ENCODE measurements around the gene MTG2. TPM values are rescaled to one million over a fixed set of nuclear protein-coding genes. Genes with fewer than 3 reads are reported as not detected.

Gene MTG2
- total RNA-seq, 1 donor from 2014 or later: 31.5 TPM

DNA sequence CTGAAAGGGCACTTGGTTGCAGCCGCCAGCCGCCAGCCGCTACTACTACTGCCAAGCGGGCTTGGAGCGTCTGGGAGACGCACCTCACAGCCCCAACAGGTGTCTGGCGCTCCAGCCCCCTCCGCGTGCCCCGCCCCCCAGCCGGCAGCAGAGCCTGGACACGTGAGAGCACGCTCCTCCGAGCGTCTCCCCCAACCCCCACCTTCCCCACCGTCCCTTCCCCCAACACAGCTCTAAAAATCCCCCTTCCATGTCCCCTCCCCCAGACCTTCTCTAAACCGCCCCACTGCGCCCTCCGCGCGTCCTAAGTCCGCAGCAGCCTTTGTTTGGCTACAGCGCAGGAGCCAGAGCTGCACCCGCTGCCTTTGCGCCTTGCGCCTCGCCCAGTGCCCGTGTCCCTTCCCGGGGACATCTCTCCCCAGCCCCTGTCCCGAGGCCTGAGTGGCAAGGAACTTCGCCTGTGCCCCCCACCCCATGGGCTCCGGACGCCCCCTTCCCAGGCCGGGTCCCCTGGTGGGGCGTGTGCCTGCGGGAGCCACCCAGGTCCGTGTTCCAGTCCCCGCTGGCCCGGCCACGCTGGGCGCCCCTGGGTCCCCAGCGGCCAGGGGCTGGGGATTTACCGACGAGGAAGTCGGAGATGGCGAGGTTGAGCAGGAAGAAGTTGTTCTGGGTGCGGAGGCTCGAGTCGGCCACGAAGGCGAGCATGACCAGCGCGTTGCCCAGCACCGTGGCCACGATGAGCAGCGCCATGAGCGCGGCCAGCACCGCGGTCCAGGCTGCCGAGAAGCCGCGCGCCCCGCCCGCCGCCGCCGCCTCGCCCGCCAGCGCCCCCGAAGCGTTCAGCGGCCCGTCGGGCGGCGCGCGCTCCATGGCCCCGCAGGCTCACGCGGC, 36.5 kb downstream of the MTG2 start:
- H3K4me2 ChIP-seq (ENCODE audit: low read length): peak overlapping the region; percentile 67
- Mint-ChIP-seq H3K4me1 (ENCODE audit: low read depth, unreplicated experiment) (peaks cover 2% of the 10 kb centered on the region), H3K27ac (ENCODE audit: unreplicated experiment) (no peak overlapping the region), H3K9me3 (ENCODE audit: unreplicated experiment) (no peaks in the 10 kb centered on the region), H3K4me3 (ENCODE audit: unreplicated experiment) (no peak overlapping the region), H3K36me3 (ENCODE audit: low read depth, unreplicated experiment) (no peaks in the 10 kb centered on the region), H3K27me3 (ENCODE audit: low read depth, unreplicated experiment) (peaks cover 63% of the 10 kb centered on the region)
- no peaks in the 10 kb centered on the region for H3K79me2 ChIP-seq (ENCODE audit: insufficient read depth, low read length)
- no peak overlapping the region for H2AFZ ChIP-seq (ENCODE audit: low read depth, low read length)
- no peaks in the 10 kb centered on the region for H3K9me3 ChIP-seq (ENCODE audit: insufficient read depth, low read depth, low read length)
- DNase-seq (ENCODE audit: low read depth) (no peak), FAIRE-seq (no peak)
- H3K27me3 ChIP-seq (ENCODE audit: insufficient read depth, low read length): peaks cover 38% of the 10 kb centered on the region
- no peaks in the 10 kb centered on the region for H3K36me3 ChIP-seq (ENCODE audit: insufficient read depth, low read length)
- peak; percentile 67 for TF ChIP-seq EZH2 (IDR thresholded peaks at IDR 0.05; ENCODE audit: insufficient read depth, low read length)
- TF ChIP-seq, protein P1, sequence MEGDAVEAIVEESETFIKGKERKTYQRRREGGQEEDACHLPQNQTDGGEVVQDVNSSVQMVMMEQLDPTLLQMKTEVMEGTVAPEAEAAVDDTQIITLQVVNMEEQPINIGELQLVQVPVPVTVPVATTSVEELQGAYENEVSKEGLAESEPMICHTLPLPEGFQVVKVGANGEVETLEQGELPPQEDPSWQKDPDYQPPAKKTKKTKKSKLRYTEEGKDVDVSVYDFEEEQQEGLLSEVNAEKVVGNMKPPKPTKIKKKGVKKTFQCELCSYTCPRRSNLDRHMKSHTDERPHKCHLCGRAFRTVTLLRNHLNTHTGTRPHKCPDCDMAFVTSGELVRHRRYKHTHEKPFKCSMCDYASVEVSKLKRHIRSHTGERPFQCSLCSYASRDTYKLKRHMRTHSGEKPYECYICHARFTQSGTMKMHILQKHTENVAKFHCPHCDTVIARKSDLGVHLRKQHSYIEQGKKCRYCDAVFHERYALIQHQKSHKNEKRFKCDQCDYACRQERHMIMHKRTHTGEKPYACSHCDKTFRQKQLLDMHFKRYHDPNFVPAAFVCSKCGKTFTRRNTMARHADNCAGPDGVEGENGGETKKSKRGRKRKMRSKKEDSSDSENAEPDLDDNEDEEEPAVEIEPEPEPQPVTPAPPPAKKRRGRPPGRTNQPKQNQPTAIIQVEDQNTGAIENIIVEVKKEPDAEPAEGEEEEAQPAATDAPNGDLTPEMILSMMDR (IDR thresholded peaks at IDR 0.05; ENCODE audit: insufficient read depth, low read depth, low read length): no peak
- no peak overlapping the region for H3K9ac ChIP-seq (ENCODE audit: low read length)
- H3K4me1 ChIP-seq (ENCODE audit: insufficient read depth, low read length): no peaks in the 10 kb centered on the region
- H3K27ac ChIP-seq (ENCODE audit: low read depth, low read length): no peak overlapping the region
- H4K20me1 ChIP-seq (ENCODE audit: insufficient read depth, low read length): peaks cover 6% of the 10 kb centered on the region
- H3K4me3 ChIP-seq (ENCODE audit: insufficient read depth, low read depth, low read length): no peak overlapping the region

DNA sequence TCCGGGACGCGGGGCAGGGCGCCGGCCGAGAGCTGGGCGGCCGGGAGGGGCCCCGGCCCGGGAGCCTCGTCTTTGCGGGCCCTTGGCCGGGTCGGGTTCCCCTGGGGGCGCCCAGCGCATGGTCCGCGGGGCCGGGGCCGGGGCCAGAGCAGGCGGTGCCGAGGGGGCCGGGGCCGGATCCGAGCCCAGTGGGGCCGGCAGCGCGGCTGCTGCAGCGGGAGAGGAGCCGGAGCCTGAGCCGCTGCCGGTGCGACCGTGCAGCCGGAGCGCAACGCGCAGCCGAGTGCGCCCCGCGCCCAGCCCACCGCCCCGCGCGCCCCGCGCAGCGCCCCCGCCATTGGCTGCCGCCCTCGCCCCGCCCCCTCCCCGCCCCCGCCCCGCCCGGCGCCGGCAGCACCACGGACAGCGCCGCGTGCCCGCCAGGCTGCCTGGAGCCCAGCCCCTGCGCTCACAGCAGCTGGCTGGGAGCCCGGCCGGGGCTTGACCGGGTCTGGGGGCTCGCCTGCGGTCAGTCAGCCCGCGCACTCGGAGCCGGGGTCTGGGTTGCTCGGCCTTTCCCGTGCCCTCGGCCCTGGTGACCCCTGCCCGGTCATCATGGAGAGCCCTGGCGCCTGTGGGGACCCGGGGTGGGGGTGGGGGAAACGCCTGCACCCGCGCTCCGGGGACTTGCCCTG, 37.3 kb downstream of the MTG2 start, which contains the start of gene HRH3:
Gene HRH3 (minus strand): TSS at position 287 of the 674 bp plus-strand sequence. CDS start 308 bp downstream, outside the sequence.
- Mint-ChIP-seq H3K4me1 (ENCODE audit: low read depth, unreplicated experiment) (peaks cover 2% of the 10 kb centered on the region), H3K9me3 (ENCODE audit: unreplicated experiment) (peaks cover 2% of the 10 kb centered on the region), H3K27ac (ENCODE audit: unreplicated experiment) (no peak within 1 kb of the TSS), H3K4me3 (ENCODE audit: unreplicated experiment) (peak within 1 kb of the TSS; percentile 54), H3K36me3 (ENCODE audit: low read depth, unreplicated experiment) (no peaks in the 10 kb centered on the region), H3K27me3 (ENCODE audit: low read depth, unreplicated experiment) (peaks cover 65% of the 10 kb centered on the region)
- no peak within 1 kb of the TSS for H3K9ac ChIP-seq (ENCODE audit: low read length)
- no peaks in the 10 kb centered on the region for H3K4me1 ChIP-seq (ENCODE audit: insufficient read depth, low read length)
- H3K4me2 ChIP-seq (ENCODE audit: low read length): peak within 1 kb of the TSS; percentile 67
- DNase-seq (ENCODE audit: low read depth) (no peak), FAIRE-seq (no peak)
- no peak within 1 kb of the TSS for H3K4me3 ChIP-seq (ENCODE audit: insufficient read depth, low read depth, low read length)
- H3K27ac ChIP-seq (ENCODE audit: low read depth, low read length): no peak within 1 kb of the TSS
- no peaks in the 10 kb centered on the region for H3K36me3 ChIP-seq (ENCODE audit: insufficient read depth, low read length)
- H2AFZ ChIP-seq (ENCODE audit: low read depth, low read length): no peak within 1 kb of the TSS
- TF ChIP-seq, protein P1 (IDR thresholded peaks at IDR 0.05; ENCODE audit: insufficient read depth, low read depth, low read length): no peak
- TF ChIP-seq EZH2 (IDR thresholded peaks at IDR 0.05; ENCODE audit: insufficient read depth, low read length): no peak
- no peaks in the 10 kb centered on the region for H3K9me3 ChIP-seq (ENCODE audit: insufficient read depth, low read depth, low read length)
- H3K79me2 ChIP-seq (ENCODE audit: insufficient read depth, low read length): no peaks in the 10 kb centered on the region
- H4K20me1 ChIP-seq (ENCODE audit: insufficient read depth, low read length): peaks cover 6% of the 10 kb centered on the region
- peaks cover 38% of the 10 kb centered on the region for H3K27me3 ChIP-seq (ENCODE audit: insufficient read depth, low read length)

Data from astrocyte (in vitro differentiated cells and primary cell).